IMR-90 (cell line): Measurements from ENCODE around the gene SPAG16. TPM values are rescaled to one million over a fixed set of nuclear protein-coding genes. Genes with fewer than 3 reads are reported as not detected.

ENCODE experiments used
- ATAC-seq: fragments of 200-7000 bp; cut with Tn5 transposase; 2 replicates; pipeline ENCODE4 v1.9.1; 2020; ENCODE audit warnings: low read depth, mild to moderate bottlenecking, moderate library complexity
- BruUV-seq: library from RNA; stranded (reverse); fragments of 400-500 nt; replicated peaks from 2 replicates; lab custom pipeline; 2021; lab: Mats Ljungman, UMichigan
- CTCF ChIA-PET: fragments of 300-600 bp; formaldehyde crosslinking; extraction: SDS; loops from one replicate; lab custom pipeline; 2021; ENCODE audit warnings: antibody characterized with exemption; lab: Yijun Ruan, JAX
- POLR2A ChIA-PET: fragments of 300-600 bp; sonication (Branson Sonifier 250); formaldehyde crosslinking; loops from one replicate; lab custom pipeline; 2022; ENCODE audit warnings: antibody characterized with exemption; ENCODE audit not compliant: unreplicated experiment; lab: Charles Lee
- DNase-seq: peaks from one replicate; pipeline ENCODE4 v3.0.0; 2013
- H2AFZ ChIP-seq: replicated peaks from 2 replicates; pipeline ENCODE3; 2013; ENCODE audit warnings: low read length, mild to moderate bottlenecking; ENCODE audit not compliant: poor library complexity
- H2AK5ac ChIP-seq: 2 replicates; pipeline ENCODE4 v1.6.1; 2013; ENCODE audit warnings: low read depth, low read length, inconsistent platforms
- H2AK9ac ChIP-seq: replicated peaks from 2 replicates; pipeline ENCODE3; 2013; ENCODE audit warnings: mild to moderate bottlenecking, low read depth, low read length, moderate library complexity; ENCODE audit not compliant: poor library complexity
- H2BK120ac ChIP-seq: 2 replicates; pipeline ENCODE4 v1.6.1; 2013; ENCODE audit warnings: low read depth, low read length, inconsistent platforms
- H2BK15ac ChIP-seq: 3 replicates; pipeline ENCODE4 v1.6.1; 2013; ENCODE audit warnings: low read depth, low read length, inconsistent platforms
- H2BK20ac ChIP-seq: 2 replicates; pipeline ENCODE4 v1.6.1; 2013; ENCODE audit warnings: low read depth, mild to moderate bottlenecking, inconsistent platforms, low read length, moderate library complexity
- H2BK5ac ChIP-seq: 2 replicates; pipeline ENCODE4 v1.6.1; 2013; ENCODE audit warnings: mild to moderate bottlenecking, low read depth, low read length, inconsistent platforms; ENCODE audit not compliant: poor library complexity, severe bottlenecking
- H3K14ac ChIP-seq: replicated peaks from 2 replicates; pipeline ENCODE4 v1.6.1; 2013; ENCODE audit warnings: low read depth, low read length, inconsistent platforms
- H3K18ac ChIP-seq: 2 replicates; pipeline ENCODE4 v1.6.1; 2013; ENCODE audit warnings: low read depth, low read length, control low read depth
- H3K23ac ChIP-seq: 2 replicates; pipeline ENCODE4 v1.6.1; 2013; ENCODE audit warnings: low read depth, low read length, inconsistent platforms
- H3K27ac ChIP-seq: 2 replicates; pipeline ENCODE4 v1.5.1; 2013; ENCODE audit warnings: mild to moderate bottlenecking, control low read depth, low read length; ENCODE audit not compliant: insufficient read depth
- H3K27me3 ChIP-seq: 2 replicates; pipeline ENCODE4 v1.6.1; 2013; ENCODE audit warnings: low read length; ENCODE audit not compliant: control insufficient read depth, insufficient read depth
- H3K36me3 ChIP-seq: 2 replicates; pipeline ENCODE4 v1.6.1; 2013; ENCODE audit warnings: low read length, mixed read lengths; ENCODE audit not compliant: control insufficient read depth, insufficient read depth
- H3K4ac ChIP-seq: 2 replicates; pipeline ENCODE4 v1.6.1; 2013; ENCODE audit warnings: low read depth, low read length, inconsistent platforms
- H3K4me1 ChIP-seq: 2 replicates; pipeline ENCODE4 v1.6.1; 2013; ENCODE audit warnings: low read length, mixed read lengths; ENCODE audit not compliant: control insufficient read depth, insufficient read depth
- H3K4me2 ChIP-seq: 2 replicates; pipeline ENCODE4 v1.6.1; 2013; ENCODE audit warnings: low read depth, mild to moderate bottlenecking, control low read depth, low read length, moderate library complexity
- H3K4me3 ChIP-seq: 2 replicates; pipeline ENCODE4 v1.5.1; 2013; ENCODE audit warnings: low read depth, mild to moderate bottlenecking, control low read depth, low read length, moderate library complexity; ENCODE audit not compliant: insufficient read depth
- H3K56ac ChIP-seq: 2 replicates; pipeline ENCODE4 v1.6.1; 2013; ENCODE audit warnings: low read length, inconsistent platforms; ENCODE audit not compliant: insufficient read depth; ENCODE audit errors: extremely low read depth
- H3K79me1 ChIP-seq, 2 experiments: 2 replicates each; pipeline ENCODE4 v1.6.1; 2013; ENCODE audit warnings: low read length in 2 of 2, inconsistent platforms in 1 of 2, low read depth in 1 of 2
- H3K9ac ChIP-seq: 2 replicates; pipeline ENCODE4 v1.6.1; 2013; ENCODE audit warnings: low read depth, low read length, control low read depth
- H3K9me1 ChIP-seq: 2 replicates; pipeline ENCODE4 v1.6.1; 2013; ENCODE audit warnings: low read length, inconsistent platforms; ENCODE audit not compliant: insufficient read depth
- H3K9me3 ChIP-seq: 2 replicates; pipeline ENCODE4 v1.6.1; 2013; ENCODE audit warnings: low read length; ENCODE audit not compliant: control insufficient read depth, insufficient read depth
- H4K20me1 ChIP-seq: 2 replicates; pipeline ENCODE4 v1.6.1; 2013; ENCODE audit warnings: low read length, inconsistent platforms; ENCODE audit not compliant: insufficient read depth
- H4K5ac ChIP-seq: 2 replicates; pipeline ENCODE4 v1.6.1; 2013; ENCODE audit warnings: mild to moderate bottlenecking, low read depth, low read length, control low read depth
- H4K8ac ChIP-seq, 2 experiments: 2 replicates each; pipeline ENCODE4 v1.6.1; 2013; ENCODE audit warnings: low read depth in 2 of 2, low read length in 2 of 2, control low read depth in 1 of 2, inconsistent platforms in 1 of 2
- H4K91ac ChIP-seq: 2 replicates; pipeline ENCODE4 v1.6.1; 2013; ENCODE audit warnings: low read depth, low read length, inconsistent platforms; ENCODE audit not compliant: insufficient read depth
- BHLHE40 ChIP-seq: fragments of 150-350 bp; IDR thresholded peaks from 2 replicates; pipeline ENCODE4 v1.6.1; 2016; ENCODE audit warnings: mild to moderate bottlenecking, low read depth, low read length
- CEBPB ChIP-seq: IDR thresholded peaks from 2 replicates; pipeline ENCODE4 v1.6.1; 2012; ENCODE audit warnings: low read depth, low read length, improper control_type of control experiment
- FOS ChIP-seq: fragments of 150-350 bp; IDR thresholded peaks from 2 replicates; pipeline ENCODE4 v1.6.1; 2016; ENCODE audit warnings: low read depth, low read length
- MAFK ChIP-seq: IDR thresholded peaks from 2 replicates; pipeline ENCODE4 v1.6.1; 2012; ENCODE audit warnings: low read depth, low read length, improper control_type of control experiment
- NFE2L2 ChIP-seq: fragments of 150-350 bp; IDR thresholded peaks from 2 replicates; pipeline ENCODE4 v1.6.1; 2016; ENCODE audit warnings: low read depth, mild to moderate bottlenecking, low read length
- RAD21 ChIP-seq: IDR thresholded peaks from 2 replicates; pipeline ENCODE4 v1.6.1; 2012; ENCODE audit warnings: low read length, improper control_type of control experiment
- RFX5 ChIP-seq: IDR thresholded peaks from 2 replicates; pipeline ENCODE4 v1.8.0; 2012; ENCODE audit warnings: low read depth, mild to moderate bottlenecking, low read length, moderate library complexity
- SMC3 ChIP-seq: fragments of 150-350 bp; IDR thresholded peaks from 2 replicates; pipeline ENCODE4 v1.6.1; 2016; ENCODE audit warnings: low read depth, mild to moderate bottlenecking, antibody characterized with exemption, low read length, moderate library complexity
- dilution Hi-C: fragments of 300-500 bp; cut with HindIII; formaldehyde crosslinking; loops from one replicate; pipeline ENCODE4 v1.14.3; 2018; ENCODE audit warnings: low sequenced_read_pairs; ENCODE audit not compliant: unreplicated experiment
- in situ Hi-C: fragments of 300-500 bp; cut with MboI; formaldehyde crosslinking; loops from 3 replicates; pipeline ENCODE4 v1.14.3; 2019; ENCODE audit warnings: low sequenced_read_pairs, inconsistent platforms, mixed read lengths
- intact Hi-C: fragments of 100-400 bp; cut with micrococcal nuclease; formaldehyde crosslinking; loops from 2 replicates; pipeline ENCODE4 v1.10.0; 2022
- polyA plus RNA-seq, 3 experiments: library from polyadenylated mRNA; depleted of rRNA; stranded (reverse); fragments of >200 nt; gene quantifications; 2 replicates each; pipeline ENCODE4 v1.2.3, GENCODE V29; 2012; ENCODE audit warnings: low replicate concordance in 1 of 3
- total RNA-seq: library from RNA; depleted of rRNA; stranded (reverse); fragments of >200 nt; gene quantifications from 2 replicates; pipeline ENCODE4 v1.2.3, GENCODE V29; 2012
- TF ChIP-seq, protein P1 (sequence below): fragments of 150-350 bp; IDR thresholded peaks from 2 replicates; pipeline ENCODE4 v1.6.1; 2017; ENCODE audit warnings: mild to moderate bottlenecking, antibody characterized with exemption, low read length, low read depth

SPAG16 gene
- total and polyA plus RNA-seq, 2 of the 4 experiments (the other 2 are of a cell fraction) = 7.3 to 13.5 TPM

DNA sequence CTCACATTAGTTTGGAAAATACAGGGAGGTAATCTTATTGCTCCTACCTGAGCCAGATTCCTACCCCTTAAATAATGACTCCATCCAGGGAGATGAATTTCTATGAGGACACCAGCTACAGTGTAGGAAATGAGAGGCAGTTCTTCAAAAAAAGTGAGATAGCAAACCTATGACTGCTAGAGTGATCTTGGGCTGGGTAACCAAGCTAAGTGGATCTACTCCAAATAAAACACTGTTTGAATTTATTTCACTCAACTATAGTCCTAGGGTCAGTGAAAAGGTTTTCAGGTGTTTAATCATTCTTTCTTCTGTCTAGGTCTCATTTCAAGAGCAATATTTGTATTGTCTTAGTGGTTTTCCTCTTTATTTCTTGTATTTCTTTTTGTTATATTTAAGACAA lies 854.5 kb downstream of the SPAG16 start:
- BruUV-seq = no TSS peak
- POLR2A ChIA-PET = no interaction called here
- no peak overlapping the region for H3K4me2 ChIP-seq
- H3K18ac ChIP-seq = no peak overlapping the region
- no peak overlapping the region for H2AK9ac ChIP-seq
- H4K91ac ChIP-seq = no peak overlapping the region
- H2BK120ac ChIP-seq = no peak overlapping the region
- no peaks in the 10 kb centered on the region for H3K27me3 ChIP-seq
- no peaks in the 10 kb centered on the region for H3K9me1 ChIP-seq
- no peaks in the 10 kb centered on the region for H3K4me1 ChIP-seq
- intact Hi-C loops = no loop called here
- no peak overlapping the region for H3K9ac ChIP-seq
- no peak overlapping the region for H2BK20ac ChIP-seq
- in situ Hi-C loops = no loop called here
- H3K4ac ChIP-seq = no peak overlapping the region
- H2BK15ac ChIP-seq = no peak overlapping the region
- CTCF ChIA-PET = no interaction called here
- no peak overlapping the region for H3K27ac ChIP-seq
- no peak overlapping the region for H3K56ac ChIP-seq
- H3K36me3 ChIP-seq = no peaks in the 10 kb centered on the region
- H3K14ac ChIP-seq = no peak overlapping the region
- H3K4me3 ChIP-seq = no peak overlapping the region
- no peak overlapping the region for H2AFZ ChIP-seq
- no peak overlapping the region for H3K23ac ChIP-seq
- ATAC-seq = no peak
- H2BK5ac ChIP-seq = no peak overlapping the region
- TF ChIP-seq RFX5 (no peak), SMC3 (no peak), NFE2L2 (no peak), BHLHE40 (no peak), MAFK (no peak), RAD21 (no peak), FOS (no peak), CEBPB (no peak)
- TF ChIP-seq, protein P1, sequence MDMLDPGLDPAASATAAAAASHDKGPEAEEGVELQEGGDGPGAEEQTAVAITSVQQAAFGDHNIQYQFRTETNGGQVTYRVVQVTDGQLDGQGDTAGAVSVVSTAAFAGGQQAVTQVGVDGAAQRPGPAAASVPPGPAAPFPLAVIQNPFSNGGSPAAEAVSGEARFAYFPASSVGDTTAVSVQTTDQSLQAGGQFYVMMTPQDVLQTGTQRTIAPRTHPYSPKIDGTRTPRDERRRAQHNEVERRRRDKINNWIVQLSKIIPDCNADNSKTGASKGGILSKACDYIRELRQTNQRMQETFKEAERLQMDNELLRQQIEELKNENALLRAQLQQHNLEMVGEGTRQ = no peak
- no peaks in the 10 kb centered on the region for H4K20me1 ChIP-seq
- no peaks in the 10 kb centered on the region for H3K9me3 ChIP-seq
- H4K5ac ChIP-seq = no peak overlapping the region
- DNase-seq = no peak
- no peak overlapping the region for H4K8ac ChIP-seq
- dilution Hi-C loops = no loop called here
- no peak overlapping the region for H2AK5ac ChIP-seq
- H3K79me1 ChIP-seq = no peaks in the 10 kb centered on the region
